ENCODE measurements around the gene DNAJC5G.
"Not testable (repeated sequence)": the region's sequence is repeated elsewhere in the genome, so short reads cannot be mapped to it uniquely, and the experiment has no call there.

The DNAJC5G gene

DNA sequence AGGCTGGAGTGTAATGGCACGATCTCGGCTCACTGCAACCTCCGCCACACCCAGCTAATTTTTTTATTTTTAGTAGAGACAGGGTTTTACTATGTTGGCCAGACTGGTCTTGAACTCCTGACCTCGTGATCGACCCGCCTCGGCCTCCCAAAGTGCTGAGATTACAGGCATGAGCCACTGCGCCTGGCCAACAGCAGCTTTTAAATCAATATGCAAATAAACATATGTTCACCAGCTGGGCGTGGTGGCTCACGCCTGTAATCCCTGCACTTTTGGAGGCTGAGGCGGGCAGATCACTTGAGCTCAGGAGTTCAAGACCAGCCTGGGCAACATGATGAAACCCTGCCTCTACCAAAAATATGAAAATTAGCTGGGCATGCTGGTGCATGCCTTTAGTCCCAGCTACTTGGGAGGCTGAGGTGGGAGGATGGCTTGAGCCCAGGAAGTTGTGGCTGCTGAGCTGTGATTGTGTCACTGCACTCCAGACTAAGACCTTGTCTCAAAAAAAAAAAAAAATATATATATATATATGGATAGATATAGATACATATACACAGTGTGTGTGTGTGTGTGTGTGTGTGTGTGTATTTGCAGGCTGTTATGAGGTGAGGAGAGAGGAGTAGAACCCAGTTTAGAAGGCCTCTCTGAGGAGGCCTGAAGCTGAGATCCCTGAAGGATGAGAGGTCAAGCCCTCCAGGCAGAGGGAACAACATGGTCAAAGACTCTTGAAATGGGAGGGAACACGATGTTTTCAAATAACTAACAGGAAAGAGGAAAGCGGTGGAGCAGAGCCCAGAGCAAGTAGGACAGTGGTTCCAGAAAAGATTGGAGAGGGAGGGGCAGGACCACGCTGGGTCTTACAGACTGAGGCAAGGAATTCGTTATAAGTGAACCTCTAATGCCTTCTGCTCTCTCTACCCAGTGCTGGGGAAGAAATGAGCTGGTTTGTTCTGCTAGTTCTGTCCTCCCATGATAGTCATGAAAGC lies 2.4 kb upstream of the DNAJC5G start:
- not testable (repeated sequence) for FAIRE-seq

GRCh38 chr2:27278010-27278409 lies 2.8 kb downstream of the DNAJC5G start:
- no peak for DNase-seq (ENCODE audit: extremely low spot score, insufficient read length, low read depth)
- no peak for FAIRE-seq

More for the DNA sequence above, 2.4 kb upstream of the DNAJC5G start:
- DNase-seq (ENCODE audit: extremely low spot score, insufficient read length, low read depth) = not testable (repeated sequence)

DNA sequence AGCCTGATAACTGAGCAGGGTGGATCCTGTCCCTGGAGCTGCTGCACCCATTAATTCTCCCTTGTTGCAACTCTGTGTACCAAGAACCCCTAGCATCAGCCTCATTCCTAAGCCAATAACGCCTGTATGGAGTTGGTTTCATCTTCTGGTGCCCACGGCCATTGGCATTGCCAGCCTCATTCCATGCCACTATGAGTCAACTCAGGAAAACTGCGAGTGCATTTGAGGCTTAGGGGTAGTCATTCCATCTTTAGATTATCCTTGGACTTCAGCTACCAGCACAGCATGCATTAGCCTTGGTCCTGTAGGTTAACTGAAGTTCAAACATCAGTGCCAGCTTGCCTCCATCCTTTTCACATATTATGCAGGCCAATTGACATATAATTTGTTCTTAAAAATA lies 5.6 kb downstream of the DNAJC5G start:
- FAIRE-seq = no peak
- DNase-seq (ENCODE audit: extremely low spot score, insufficient read length, low read depth) = no peak

DNA sequence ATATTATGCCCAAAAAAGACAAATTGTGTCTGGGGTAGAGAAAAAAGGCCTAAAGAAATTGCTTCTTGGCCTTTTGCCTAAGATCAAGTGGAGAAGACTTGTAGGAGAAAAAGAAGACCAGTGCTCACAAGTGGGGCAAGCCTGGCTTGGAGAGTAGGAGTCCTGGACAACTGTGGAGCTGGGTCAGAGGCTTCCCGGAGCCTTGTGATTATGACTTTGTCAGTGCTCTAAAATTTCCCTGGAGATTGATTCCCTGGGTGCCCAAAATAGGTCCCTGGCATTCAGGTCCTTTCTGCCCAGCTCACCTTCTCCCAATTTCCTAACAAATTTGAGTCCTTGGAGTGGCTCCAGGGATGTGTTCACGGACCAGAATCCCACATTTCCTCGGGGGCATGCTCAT lies 6.2 kb downstream of the DNAJC5G start:
- DNase-seq (ENCODE audit: extremely low spot score, insufficient read length, low read depth) (no peak), FAIRE-seq (no peak)

DNA sequence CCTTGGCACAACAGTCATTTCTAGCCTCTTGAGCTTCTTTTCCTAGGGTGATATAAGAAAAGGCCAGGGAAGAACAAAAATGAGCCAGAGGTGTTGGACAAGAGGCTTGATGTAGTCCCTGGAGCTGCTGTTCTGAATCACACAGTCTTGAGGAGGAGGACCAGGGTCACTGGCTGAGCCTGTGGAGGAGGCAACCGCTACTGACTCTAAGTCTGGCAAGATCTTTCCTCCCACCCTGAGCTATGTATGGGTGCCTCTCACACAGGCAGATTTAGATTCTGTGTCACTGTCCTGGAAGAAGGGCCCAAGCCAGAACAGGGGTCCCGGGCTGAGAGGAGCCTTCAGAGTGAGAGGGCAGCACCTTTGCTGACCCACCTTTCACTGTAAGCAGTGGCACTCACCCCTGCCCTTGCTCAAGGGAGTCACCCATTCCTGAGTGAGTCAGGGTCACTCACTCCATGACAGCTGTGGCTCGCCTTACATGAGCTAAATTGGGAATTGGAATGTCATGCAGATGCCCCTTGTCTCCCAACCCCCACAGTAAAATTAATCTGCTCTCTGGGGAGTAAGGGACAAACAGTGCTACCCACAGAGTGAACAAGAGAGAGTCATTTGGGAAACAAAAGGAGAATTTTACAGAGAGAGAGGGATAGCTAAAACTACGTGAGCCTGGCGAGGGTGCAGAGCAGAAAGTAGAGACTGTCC lies 6.8 kb downstream of the DNAJC5G start, which contains the start of gene TRIM54:
Gene TRIM54, plus strand, starts transcription at position 575 of the 705 bp plus-strand sequence. CDS start 303 bp downstream, outside the sequence.
- FAIRE-seq (no peak), DNase-seq (ENCODE audit: extremely low spot score, insufficient read length, low read depth) (no peak)

DNA sequence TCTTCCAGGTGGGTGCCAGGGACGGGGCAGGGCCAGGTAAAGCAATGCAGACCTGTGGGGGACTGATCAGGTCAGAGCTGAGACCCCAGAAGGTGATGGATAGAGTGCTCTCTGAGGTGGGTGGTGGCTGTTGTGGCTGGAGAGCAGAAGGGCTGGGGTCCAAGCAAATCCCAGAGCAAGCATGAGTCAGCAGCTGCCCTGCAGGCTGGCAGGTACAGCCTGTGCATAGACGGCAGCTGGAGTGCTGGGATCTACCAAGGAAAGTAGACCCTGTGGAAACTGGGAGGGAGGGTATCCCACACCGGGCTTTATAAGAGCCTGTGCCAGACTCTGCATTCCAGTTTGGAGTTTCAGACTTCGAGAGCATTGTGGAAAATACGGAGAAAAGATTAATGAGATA lies 7.7 kb downstream of the DNAJC5G start:
- no peak for DNase-seq (ENCODE audit: extremely low spot score, insufficient read length, low read depth)
- no peak for FAIRE-seq

GRCh38 chr2:27284996-27285395 lies 9.8 kb downstream of the DNAJC5G start:
- FAIRE-seq (no peak), DNase-seq (ENCODE audit: extremely low spot score, insufficient read length, low read depth) (no peak)

GRCh38 chr2:27285481-27285880 lies 10.2 kb downstream of the DNAJC5G start:
- FAIRE-seq = no peak
- DNase-seq (ENCODE audit: extremely low spot score, insufficient read length, low read depth) = no peak

DNA sequence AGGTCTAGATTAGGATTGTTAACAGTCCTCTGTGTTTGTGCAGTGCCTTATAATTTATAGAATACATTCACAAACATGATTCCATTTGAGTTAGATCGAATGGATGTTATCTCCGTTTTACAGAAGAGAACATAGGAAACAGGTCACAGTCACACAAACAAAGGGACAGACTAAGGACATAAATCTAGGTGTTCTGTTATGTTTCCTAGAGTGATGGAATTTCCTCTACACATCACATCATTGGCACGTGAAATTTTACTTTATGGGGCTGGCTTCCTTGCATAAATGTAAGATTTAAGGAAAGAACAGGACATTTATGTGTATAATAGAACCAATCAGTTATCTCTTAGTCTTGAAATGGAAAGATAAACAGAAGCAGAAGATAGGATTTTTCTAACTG lies 13.4 kb downstream of the DNAJC5G start:
- FAIRE-seq = no peak

GRCh38 chr2:27290549-27290948 lies 15.3 kb downstream of the DNAJC5G start:
- DNase-seq (ENCODE audit: extremely low spot score, insufficient read length, low read depth) (no peak), FAIRE-seq (no peak)

More for the DNA sequence above, 13.4 kb downstream of the DNAJC5G start:
- DNase-seq (ENCODE audit: extremely low spot score, insufficient read length, low read depth) = no peak

- FAIRE-seq = no peak
- no peak for DNase-seq (ENCODE audit: extremely low spot score, insufficient read length, low read depth)
These were observed 16.6 kb downstream of the DNAJC5G start for GRCh38 chr2:27291865-27292264.

DNA sequence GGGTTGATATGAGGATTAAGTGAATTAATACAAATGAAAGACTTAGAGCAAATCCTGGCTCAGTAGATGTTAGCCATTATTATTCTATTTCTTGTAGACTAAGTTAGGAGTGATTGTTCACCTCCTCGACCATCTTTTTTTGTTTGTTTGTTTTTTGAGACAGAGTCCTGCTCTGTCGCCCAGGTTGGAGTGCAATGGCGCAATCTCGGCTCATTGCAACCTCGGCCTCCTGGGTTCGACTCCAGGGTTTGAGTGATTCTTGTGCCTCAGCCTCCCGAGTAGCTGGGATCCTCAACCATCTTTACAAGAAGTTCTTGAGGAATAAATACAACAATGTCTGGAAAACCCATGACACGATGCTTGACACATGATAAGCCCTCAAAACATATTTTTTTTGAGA lies 19.7 kb downstream of the DNAJC5G start:
- DNase-seq (ENCODE audit: extremely low spot score, insufficient read length, low read depth) = no peak
- FAIRE-seq = no peak

- FAIRE-seq = no peak
- no peak for DNase-seq (ENCODE audit: extremely low spot score, insufficient read length, low read depth)
These were observed 21.2 kb downstream of the DNAJC5G start for GRCh38 chr2:27296481-27296880.

DNA sequence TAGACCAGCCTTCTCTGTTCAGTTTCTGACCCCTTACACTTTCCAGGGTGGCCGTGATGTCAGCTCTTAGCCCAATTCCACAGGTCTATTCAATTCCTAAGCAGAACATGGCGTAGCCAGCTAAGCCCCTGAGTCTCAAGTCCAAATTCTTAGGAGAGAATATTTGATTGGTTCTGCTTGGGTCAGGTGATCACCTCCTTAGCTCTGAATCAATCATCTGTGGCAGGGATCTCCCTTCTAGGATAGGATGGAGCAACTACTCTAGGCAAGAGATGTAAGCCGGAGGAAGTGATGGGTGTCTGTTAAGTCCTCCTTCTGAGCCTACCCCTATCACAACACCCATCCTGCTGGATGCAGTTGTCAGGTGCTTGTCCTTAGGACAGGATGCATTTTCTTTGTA lies 22.0 kb downstream of the DNAJC5G start:
- DNase-seq (ENCODE audit: extremely low spot score, insufficient read length, low read depth) (no peak), FAIRE-seq (no peak)

DNA sequence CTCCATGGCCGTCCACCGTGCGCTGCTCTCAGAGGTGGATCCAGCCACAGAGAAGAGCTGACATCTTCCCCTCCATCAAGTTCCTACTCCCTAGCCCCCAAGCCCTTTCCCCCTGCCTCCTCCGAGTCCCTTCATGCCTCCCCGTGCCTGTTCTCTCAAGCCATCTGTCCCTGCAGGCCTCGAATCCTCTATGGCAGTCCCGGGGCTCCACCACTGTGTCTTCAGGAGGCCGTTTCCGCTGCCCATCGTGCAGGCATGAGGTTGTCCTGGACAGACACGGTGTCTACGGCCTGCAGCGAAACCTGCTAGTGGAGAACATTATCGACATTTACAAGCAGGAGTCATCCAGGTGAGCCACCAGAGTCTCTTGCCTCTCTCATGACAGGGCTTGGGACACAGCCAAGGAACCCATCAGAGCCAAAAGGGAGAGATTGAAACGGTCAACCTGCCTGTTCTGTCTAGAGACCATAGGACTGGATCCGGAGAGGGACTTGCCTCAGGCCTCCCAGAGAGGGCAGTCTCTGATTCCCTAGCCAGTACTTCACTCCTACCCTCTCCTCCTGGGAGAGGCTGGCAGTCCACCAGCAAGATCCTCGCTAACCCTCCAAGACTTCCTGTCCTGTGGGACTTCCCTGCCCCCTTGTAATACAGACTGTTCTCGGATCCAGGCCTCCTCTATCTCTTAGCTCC lies 23.3 kb downstream of the DNAJC5G start:
- FAIRE-seq = no peak
- no peak for DNase-seq (ENCODE audit: extremely low spot score, insufficient read length, low read depth)

DNA sequence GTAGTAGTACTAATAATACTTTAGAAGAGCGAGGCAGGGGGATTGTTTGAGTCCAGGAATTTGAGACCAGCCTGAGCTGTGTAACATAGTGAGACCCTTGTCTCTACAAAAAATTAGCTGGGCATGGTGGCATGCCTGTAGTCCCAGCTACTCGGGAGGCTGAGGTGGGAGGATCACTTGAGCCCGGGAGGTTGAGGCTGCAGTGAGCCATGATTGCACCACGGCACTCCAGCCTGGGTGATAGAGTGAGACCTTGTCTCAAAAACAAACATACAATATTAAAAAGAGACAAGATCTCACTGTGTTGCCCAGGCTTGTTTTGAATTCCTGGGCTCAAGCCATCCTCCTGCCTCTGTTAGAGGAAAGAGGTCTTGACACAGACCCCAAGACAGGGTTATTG lies 25.4 kb downstream of the DNAJC5G start:
- not testable (repeated sequence) for FAIRE-seq; DNase-seq (ENCODE audit: extremely low spot score, insufficient read length, low read depth)

GRCh38 chr2:27303093-27304025 lies 28.1 kb downstream of the DNAJC5G start:
- DNase-seq (ENCODE audit: extremely low spot score, insufficient read length, low read depth) (no peak), FAIRE-seq (peak; percentile 82)

GRCh38 chr2:27304488-27305240 lies 29.4 kb downstream of the DNAJC5G start:
- FAIRE-seq (no peak), DNase-seq (ENCODE audit: extremely low spot score, insufficient read length, low read depth) (no peak)

DNA sequence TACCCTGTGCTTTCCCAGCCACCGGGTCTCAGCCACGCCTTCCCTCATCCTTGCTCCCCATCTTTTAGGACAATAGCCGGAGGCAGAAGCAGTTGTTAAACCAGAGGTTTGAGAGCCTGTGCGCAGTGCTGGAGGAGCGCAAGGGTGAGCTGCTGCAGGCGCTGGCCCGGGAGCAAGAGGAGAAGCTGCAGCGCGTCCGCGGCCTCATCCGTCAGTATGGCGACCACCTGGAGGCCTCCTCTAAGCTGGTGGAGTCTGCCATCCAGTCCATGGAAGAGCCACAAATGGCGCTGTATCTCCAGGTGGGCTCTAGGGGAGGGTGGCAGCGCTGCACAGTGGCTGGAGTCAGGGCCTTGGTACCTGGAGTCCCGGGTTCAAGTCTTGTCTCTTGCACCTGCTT lies 30.3 kb downstream of the DNAJC5G start:
- FAIRE-seq (no peak), DNase-seq (ENCODE audit: extremely low spot score, insufficient read length, low read depth) (no peak)
